Lower lobe of right lung (tissue), 2 donors: ENCODE data around the gene LONRF2. TPM values are rescaled to one million over a fixed set of nuclear protein-coding genes. Genes with fewer than 3 reads are reported as not detected.

Source experiments
- ATAC-seq, 2 donors: fragments of 200-7000 bp; cut with Tn5 transposase; one replicate each; pipeline ENCODE4 v1.9.1; 2020 to 2022; ENCODE audit warnings: mild to moderate bottlenecking in 2 of 2, moderate library complexity in 2 of 2
- DNase-seq: peaks from one replicate; pipeline ENCODE4 v3.0.0-alpha.2; 2020
- H3K27ac ChIP-seq: fragments of 200-600 bp; one replicate; pipeline ENCODE4 v1.8.0; 2022
- H3K27me3 ChIP-seq: fragments of 200-600 bp; one replicate; pipeline ENCODE4 v1.8.0; 2022; ENCODE audit warnings: low read depth
- H3K36me3 ChIP-seq: fragments of 200-600 bp; one replicate; pipeline ENCODE4 v1.8.0; 2022; ENCODE audit warnings: mild to moderate bottlenecking
- H3K4me1 ChIP-seq: fragments of 200-600 bp; one replicate; pipeline ENCODE4 v1.8.0; 2022
- H3K4me3 ChIP-seq: fragments of 200-600 bp; one replicate; pipeline ENCODE4 v1.8.0; 2022; ENCODE audit warnings: mild to moderate bottlenecking
- H3K9me3 ChIP-seq: fragments of 200-600 bp; one replicate; pipeline ENCODE4 v1.8.0; 2022
- CTCF ChIP-seq: fragments of 200-600 bp; IDR thresholded peaks from one replicate; pipeline ENCODE4 v1.8.0; 2022; ENCODE audit warnings: antibody characterized with exemption, mild to moderate bottlenecking
- intact Hi-C: fragments of 100-400 bp; cut with DNase I; formaldehyde crosslinking; loops from one replicate; pipeline ENCODE4 v1.11.0; 2022
- total RNA-seq: library from RNA; stranded (reverse); fragmentation: NEBNext Ultra II Directional; extraction: Animal tissue kit (Norgen Biotek cat#: 25700); gene quantifications from one replicate; pipeline ENCODE4 v1.2.1, GENCODE V29; 2021
- donor health status: DM: no; HTN: yes; CAD: no; lungs with severe emphysema.

Gene LONRF2
- total RNA-seq, 1 donor from 2014 or later, result 2.1 TPM

- Histone ChIP-seq H3K9me3 (no peaks in the 10 kb centered on the region), H3K4me1 (no peaks in the 10 kb centered on the region), H3K27me3 (no peaks in the 10 kb centered on the region), H3K27ac (no peak overlapping the region), H3K4me3 (no peak overlapping the region), H3K36me3 (no peaks in the 10 kb centered on the region)
- no peak for DNase-seq
- no peak for TF ChIP-seq CTCF
- no peak for ATAC-seq
- intact Hi-C loops, result no loop called here
Measured at GRCh38 chr2:100273387-100273786, 48.9 kb downstream of the LONRF2 start.

DNA sequence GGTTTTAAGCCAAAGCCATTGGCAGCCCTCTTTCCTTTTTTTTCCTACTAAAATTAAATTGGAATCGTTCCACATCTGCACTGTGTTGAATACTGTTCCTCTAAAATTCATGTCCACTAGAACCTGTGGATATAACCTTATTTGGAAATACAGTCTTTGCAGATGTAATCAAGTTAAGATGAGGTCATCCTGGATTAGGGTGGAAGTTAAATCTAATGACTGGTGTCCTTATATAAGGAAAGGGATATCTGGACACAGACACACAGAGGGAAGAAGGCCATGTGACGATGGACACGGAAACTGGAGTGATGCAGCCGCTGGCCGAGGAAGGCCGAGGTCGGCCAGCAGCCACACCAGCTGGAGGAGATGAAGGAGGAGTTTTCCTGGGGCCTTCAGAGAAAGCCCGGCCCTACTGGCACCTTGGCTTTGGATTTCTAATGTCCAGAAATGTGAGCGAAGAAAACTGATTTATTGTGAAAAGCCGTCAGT is 49.4 kb downstream of the LONRF2 start:
- Histone ChIP-seq H3K4me1 (no peaks in the 10 kb centered on the region), H3K4me3 (no peak overlapping the region), H3K9me3 (no peaks in the 10 kb centered on the region), H3K27ac (no peak overlapping the region), H3K27me3 (no peaks in the 10 kb centered on the region), H3K36me3 (no peaks in the 10 kb centered on the region)
- no peak for TF ChIP-seq CTCF
- DNase-seq (no peak), ATAC-seq (peak; percentile 39 to 51)
- intact Hi-C loops, result no loop called here

GRCh38 chr2:100271210-100271609 is 51.1 kb downstream of the LONRF2 start:
- ATAC-seq, result no peak
- intact Hi-C loops, result no loop called here

GRCh38 chr2:100270381-100271146 is 51.7 kb downstream of the LONRF2 start:
- no peaks in the 10 kb centered on the region for H3K36me3 ChIP-seq
- no peak for TF ChIP-seq CTCF
- no peak overlapping the region for H3K4me3 ChIP-seq
- no peak overlapping the region for H3K27ac ChIP-seq
- H3K9me3 ChIP-seq, result no peaks in the 10 kb centered on the region
- intact Hi-C loops, result no loop called here
- no peak for ATAC-seq
- no peaks in the 10 kb centered on the region for H3K4me1 ChIP-seq
- DNase-seq, result no peak
- H3K27me3 ChIP-seq, result no peaks in the 10 kb centered on the region

More at GRCh38 chr2:100271210-100271609, 51.1 kb downstream of the LONRF2 start:
- DNase-seq, result no peak
- H3K4me1 ChIP-seq, result no peaks in the 10 kb centered on the region
- H3K27ac ChIP-seq, result no peak overlapping the region
- H3K36me3 ChIP-seq, result no peaks in the 10 kb centered on the region
- H3K9me3 ChIP-seq, result no peaks in the 10 kb centered on the region
- H3K4me3 ChIP-seq, result no peak overlapping the region
- no peaks in the 10 kb centered on the region for H3K27me3 ChIP-seq
- TF ChIP-seq CTCF, result no peak

DNA sequence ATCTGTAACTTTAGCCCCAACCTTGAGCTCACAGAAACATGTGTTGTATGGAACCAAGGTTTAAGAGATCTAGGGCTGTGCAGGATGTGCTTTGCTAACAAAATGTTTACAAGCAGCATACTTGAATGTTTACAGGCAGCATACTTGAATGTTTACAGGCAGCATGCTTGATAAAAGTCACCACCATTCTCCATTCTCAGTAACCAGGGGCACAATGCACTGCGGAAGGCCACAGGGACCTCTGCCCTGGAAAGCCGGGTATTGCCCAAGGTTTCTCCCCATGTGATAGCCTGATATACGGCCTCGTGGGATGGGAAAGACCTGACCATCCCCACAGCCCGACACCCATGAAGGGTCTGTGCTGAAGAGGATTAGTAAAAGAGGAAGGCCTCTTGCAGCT is 52.4 kb downstream of the LONRF2 start:
- Histone ChIP-seq H3K4me1 (no peaks in the 10 kb centered on the region), H3K36me3 (no peaks in the 10 kb centered on the region), H3K4me3 (no peak overlapping the region), H3K27me3 (no peaks in the 10 kb centered on the region), H3K27ac (no peak overlapping the region), H3K9me3 (no peaks in the 10 kb centered on the region)
- intact Hi-C loops, result no loop called here
- no peak for TF ChIP-seq CTCF
- ATAC-seq, result no peak
- DNase-seq, result no peak
